T-helper 1 cell treated with Interleukin-12 subunit alpha and Interleukin-12 subunit beta and Interleukin-4 antibody, amounts not matched to agents 30 μg/mL and 1 μg/mL, for 36 hours (primary cell): Measurements from ENCODE around the gene TBC1D9.

Source experiments
- H3K27ac Mint-ChIP-seq: one replicate; pipeline ENCODE4 v1.8.0; 2021; ENCODE audit warnings: mild to moderate bottlenecking, mixed read lengths
- H3K27me3 Mint-ChIP-seq: one replicate; pipeline ENCODE4 v1.8.0; 2021; ENCODE audit warnings: low read depth, mixed read lengths
- H3K36me3 Mint-ChIP-seq: one replicate; pipeline ENCODE4 v1.8.0; 2021; ENCODE audit warnings: low read depth, mixed read lengths
- H3K4me1 Mint-ChIP-seq: one replicate; pipeline ENCODE4 v1.8.0; 2021; ENCODE audit warnings: low read depth, mixed read lengths
- H3K4me3 Mint-ChIP-seq: one replicate; pipeline ENCODE4 v1.8.0; 2021; ENCODE audit warnings: mild to moderate bottlenecking, moderate library complexity, mixed read lengths
- H3K9me3 Mint-ChIP-seq: one replicate; pipeline ENCODE4 v1.8.0; 2021; ENCODE audit warnings: mixed read lengths

TBC1D9 gene

GRCh38 chr4:140645614-140646412 is 110.4 kb downstream of the TBC1D9 start:
- H3K27me3 Mint-ChIP-seq, result peaks cover 17% of the 10 kb centered on the region
- no peaks in the 10 kb centered on the region for H3K36me3 Mint-ChIP-seq
- no peaks in the 10 kb centered on the region for H3K4me1 Mint-ChIP-seq
- H3K9me3 Mint-ChIP-seq, result no peaks in the 10 kb centered on the region
- no peak overlapping the region for H3K4me3 Mint-ChIP-seq
- H3K27ac Mint-ChIP-seq, result no peak overlapping the region

- Mint-ChIP-seq H3K27ac (no peak overlapping the region), H3K9me3 (no peaks in the 10 kb centered on the region), H3K4me1 (no peaks in the 10 kb centered on the region), H3K36me3 (no peaks in the 10 kb centered on the region), H3K27me3 (peaks cover 17% of the 10 kb centered on the region), H3K4me3 (no peak overlapping the region)
Measured at GRCh38 chr4:140645196-140645595, 111.0 kb downstream of the TBC1D9 start.

- no peaks in the 10 kb centered on the region for H3K9me3 Mint-ChIP-seq
- peaks cover 17% of the 10 kb centered on the region for H3K27me3 Mint-ChIP-seq
- no peak overlapping the region for H3K4me3 Mint-ChIP-seq
- H3K36me3 Mint-ChIP-seq, result no peaks in the 10 kb centered on the region
- H3K27ac Mint-ChIP-seq, result no peak overlapping the region
- no peaks in the 10 kb centered on the region for H3K4me1 Mint-ChIP-seq
Measured at GRCh38 chr4:140644470-140645185, 111.6 kb downstream of the TBC1D9 start.

- H3K9me3 Mint-ChIP-seq, result no peaks in the 10 kb centered on the region
- no peaks in the 10 kb centered on the region for H3K4me1 Mint-ChIP-seq
- H3K36me3 Mint-ChIP-seq, result no peaks in the 10 kb centered on the region
- no peak overlapping the region for H3K27ac Mint-ChIP-seq
- no peak overlapping the region for H3K4me3 Mint-ChIP-seq
- H3K27me3 Mint-ChIP-seq, result peaks cover 9% of the 10 kb centered on the region
Measured at GRCh38 chr4:140643571-140644055, 112.6 kb downstream of the TBC1D9 start.

- no peaks in the 10 kb centered on the region for H3K4me1 Mint-ChIP-seq
- H3K36me3 Mint-ChIP-seq, result no peaks in the 10 kb centered on the region
- no peak overlapping the region for H3K4me3 Mint-ChIP-seq
- H3K27ac Mint-ChIP-seq, result no peak overlapping the region
- H3K9me3 Mint-ChIP-seq, result no peaks in the 10 kb centered on the region
- peaks cover 6% of the 10 kb centered on the region for H3K27me3 Mint-ChIP-seq
Measured at GRCh38 chr4:140642674-140643437, 113.3 kb downstream of the TBC1D9 start.

GRCh38 chr4:140641789-140642439 is 114.3 kb downstream of the TBC1D9 start:
- Mint-ChIP-seq H3K9me3 (no peaks in the 10 kb centered on the region), H3K27me3 (peaks cover 5% of the 10 kb centered on the region)

GRCh38 chr4:140641105-140641555 is 115.1 kb downstream of the TBC1D9 start:
- H3K4me1 Mint-ChIP-seq, result no peaks in the 10 kb centered on the region
- no peaks in the 10 kb centered on the region for H3K27me3 Mint-ChIP-seq
- no peak overlapping the region for H3K27ac Mint-ChIP-seq
- H3K4me3 Mint-ChIP-seq, result no peak overlapping the region
- H3K36me3 Mint-ChIP-seq, result no peaks in the 10 kb centered on the region
- H3K9me3 Mint-ChIP-seq, result no peaks in the 10 kb centered on the region

More at GRCh38 chr4:140641789-140642439, 114.3 kb downstream of the TBC1D9 start:
- H3K4me3 Mint-ChIP-seq, result no peak overlapping the region
- no peaks in the 10 kb centered on the region for H3K36me3 Mint-ChIP-seq
- no peaks in the 10 kb centered on the region for H3K4me1 Mint-ChIP-seq
- no peak overlapping the region for H3K27ac Mint-ChIP-seq

- no peaks in the 10 kb centered on the region for H3K36me3 Mint-ChIP-seq
- H3K27ac Mint-ChIP-seq, result no peak overlapping the region
- no peaks in the 10 kb centered on the region for H3K4me1 Mint-ChIP-seq
- H3K27me3 Mint-ChIP-seq, result no peaks in the 10 kb centered on the region
- no peaks in the 10 kb centered on the region for H3K9me3 Mint-ChIP-seq
- H3K4me3 Mint-ChIP-seq, result no peak overlapping the region
Measured at GRCh38 chr4:140640150-140640748, 115.9 kb downstream of the TBC1D9 start.

GRCh38 chr4:140639066-140639465 is 117.1 kb downstream of the TBC1D9 start:
- no peaks in the 10 kb centered on the region for H3K9me3 Mint-ChIP-seq
- H3K27me3 Mint-ChIP-seq, result no peaks in the 10 kb centered on the region
- H3K27ac Mint-ChIP-seq, result no peak overlapping the region
- no peaks in the 10 kb centered on the region for H3K4me1 Mint-ChIP-seq
- H3K4me3 Mint-ChIP-seq, result no peak overlapping the region
- H3K36me3 Mint-ChIP-seq, result no peaks in the 10 kb centered on the region

GRCh38 chr4:140637836-140638235 is 118.3 kb downstream of the TBC1D9 start:
- no peak overlapping the region for H3K4me3 Mint-ChIP-seq
- H3K4me1 Mint-ChIP-seq, result no peaks in the 10 kb centered on the region
- H3K36me3 Mint-ChIP-seq, result no peaks in the 10 kb centered on the region
- H3K27ac Mint-ChIP-seq, result no peak overlapping the region
- H3K9me3 Mint-ChIP-seq, result no peaks in the 10 kb centered on the region
- no peaks in the 10 kb centered on the region for H3K27me3 Mint-ChIP-seq

GRCh38 chr4:140635606-140636005 is 120.6 kb downstream of the TBC1D9 start:
- Mint-ChIP-seq H3K36me3 (no peaks in the 10 kb centered on the region), H3K9me3 (no peaks in the 10 kb centered on the region), H3K4me1 (no peaks in the 10 kb centered on the region), H3K27ac (no peak overlapping the region), H3K27me3 (no peaks in the 10 kb centered on the region), H3K4me3 (no peak overlapping the region)

GRCh38 chr4:140633951-140634350 is 122.2 kb downstream of the TBC1D9 start:
- Mint-ChIP-seq H3K4me3 (no peak overlapping the region), H3K27ac (no peak overlapping the region)

GRCh38 chr4:140633124-140633523 is 123.1 kb downstream of the TBC1D9 start:
- H3K36me3 Mint-ChIP-seq, result no peaks in the 10 kb centered on the region
- H3K4me1 Mint-ChIP-seq, result no peaks in the 10 kb centered on the region
- H3K27me3 Mint-ChIP-seq, result peaks cover 11% of the 10 kb centered on the region
- no peak overlapping the region for H3K4me3 Mint-ChIP-seq
- no peaks in the 10 kb centered on the region for H3K9me3 Mint-ChIP-seq
- H3K27ac Mint-ChIP-seq, result no peak overlapping the region

More at GRCh38 chr4:140633951-140634350, 122.2 kb downstream of the TBC1D9 start:
- H3K36me3 Mint-ChIP-seq, result no peaks in the 10 kb centered on the region
- no peaks in the 10 kb centered on the region for H3K9me3 Mint-ChIP-seq
- H3K27me3 Mint-ChIP-seq, result peaks cover 7% of the 10 kb centered on the region
- no peaks in the 10 kb centered on the region for H3K4me1 Mint-ChIP-seq

GRCh38 chr4:140630246-140630645 is 125.9 kb downstream of the TBC1D9 start:
- Mint-ChIP-seq H3K27ac (no peak overlapping the region), H3K4me3 (no peak overlapping the region)

More at GRCh38 chr4:140630246-140630645, 125.9 kb downstream of the TBC1D9 start:
- Mint-ChIP-seq H3K9me3 (no peaks in the 10 kb centered on the region), H3K27me3 (peaks cover 14% of the 10 kb centered on the region), H3K36me3 (no peaks in the 10 kb centered on the region), H3K4me1 (no peaks in the 10 kb centered on the region)
